Skeletal muscle tissue (tissue), 1 donor: ENCODE data around the gene FFAR4. TPM values are rescaled to one million over a fixed set of nuclear protein-coding genes. Genes with fewer than 3 reads are reported as not detected.

ENCODE experiments used
- total RNA-seq: library from RNA; depleted of rRNA; stranded (reverse); fragments of >200 nt; gene quantifications from one replicate; pipeline ENCODE4 v1.2.3, GENCODE V29; 2014

Gene FFAR4
- total RNA-seq, 1 donor from 2014 or later = 0.52 TPM

Other genes with a start within 250 kb of the FFAR4 start
- 45.4 TPM for gene MYOF, start 84.3 kb upstream of the FFAR4 start, total RNA-seq
- 4.7 TPM for gene CEP55, start 70.1 kb upstream of the FFAR4 start, total RNA-seq
- gene RBP4, start 34.6 kb downstream of the FFAR4 start, total RNA-seq = 12.5 TPM
- gene PDE6C, start 45.9 kb downstream of the FFAR4 start, total RNA-seq = not detected
- 15.1 TPM for gene FRA10AC1, start 135.9 kb downstream of the FFAR4 start, total RNA-seq
- 9.4 TPM for gene LGI1, start 191.3 kb downstream of the FFAR4 start, total RNA-seq